ENCODE data around the gene KRTAP13-4.

DNA sequence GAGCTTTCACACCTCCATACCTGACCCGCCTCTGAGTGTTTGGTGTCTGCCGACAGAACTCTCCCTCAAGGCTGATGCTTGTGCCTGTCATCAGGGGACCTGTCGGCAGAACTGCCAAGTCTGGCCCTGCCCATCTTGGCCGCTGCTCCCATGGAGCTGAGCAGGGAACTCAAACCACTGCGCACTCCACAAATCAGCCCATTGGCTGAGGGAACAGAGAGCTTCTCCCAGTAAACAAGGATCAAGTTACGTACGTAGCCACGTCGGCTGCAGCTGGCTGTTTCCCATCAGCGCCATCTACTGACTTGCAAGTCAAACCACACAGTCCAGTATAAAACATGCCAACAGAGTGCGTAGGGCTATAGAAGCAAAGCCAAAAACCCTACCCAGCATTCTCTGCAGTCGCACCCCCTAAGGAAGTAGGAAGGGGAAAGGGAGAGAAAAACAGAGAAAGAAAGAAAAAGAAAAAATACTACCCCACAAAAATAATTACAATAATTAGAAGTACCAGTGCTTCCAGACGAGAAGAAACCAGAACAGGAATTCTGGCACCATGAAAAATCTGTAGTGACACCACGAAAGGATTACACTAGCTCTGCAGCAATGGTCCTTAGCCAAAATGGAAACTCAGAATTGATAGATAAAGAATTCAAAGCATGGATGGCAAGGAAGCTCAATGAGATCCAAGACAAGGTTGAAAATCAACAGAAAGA is 21.1 kb upstream of the KRTAP13-4 start:
- TF ChIP-seq, protein P1, sequence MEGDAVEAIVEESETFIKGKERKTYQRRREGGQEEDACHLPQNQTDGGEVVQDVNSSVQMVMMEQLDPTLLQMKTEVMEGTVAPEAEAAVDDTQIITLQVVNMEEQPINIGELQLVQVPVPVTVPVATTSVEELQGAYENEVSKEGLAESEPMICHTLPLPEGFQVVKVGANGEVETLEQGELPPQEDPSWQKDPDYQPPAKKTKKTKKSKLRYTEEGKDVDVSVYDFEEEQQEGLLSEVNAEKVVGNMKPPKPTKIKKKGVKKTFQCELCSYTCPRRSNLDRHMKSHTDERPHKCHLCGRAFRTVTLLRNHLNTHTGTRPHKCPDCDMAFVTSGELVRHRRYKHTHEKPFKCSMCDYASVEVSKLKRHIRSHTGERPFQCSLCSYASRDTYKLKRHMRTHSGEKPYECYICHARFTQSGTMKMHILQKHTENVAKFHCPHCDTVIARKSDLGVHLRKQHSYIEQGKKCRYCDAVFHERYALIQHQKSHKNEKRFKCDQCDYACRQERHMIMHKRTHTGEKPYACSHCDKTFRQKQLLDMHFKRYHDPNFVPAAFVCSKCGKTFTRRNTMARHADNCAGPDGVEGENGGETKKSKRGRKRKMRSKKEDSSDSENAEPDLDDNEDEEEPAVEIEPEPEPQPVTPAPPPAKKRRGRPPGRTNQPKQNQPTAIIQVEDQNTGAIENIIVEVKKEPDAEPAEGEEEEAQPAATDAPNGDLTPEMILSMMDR (IDR thresholded peaks at IDR 0.05): peak in 6 of 12 donors; percentile 10 to 44 (median 35)
- TF ChIP-seq POLR2A (IDR thresholded peaks at IDR 0.05): no peak

All from heart left ventricle (tissue), 13 donors.